ENCODE measurements around the gene TGFBR3.

Gene TGFBR3

DNA sequence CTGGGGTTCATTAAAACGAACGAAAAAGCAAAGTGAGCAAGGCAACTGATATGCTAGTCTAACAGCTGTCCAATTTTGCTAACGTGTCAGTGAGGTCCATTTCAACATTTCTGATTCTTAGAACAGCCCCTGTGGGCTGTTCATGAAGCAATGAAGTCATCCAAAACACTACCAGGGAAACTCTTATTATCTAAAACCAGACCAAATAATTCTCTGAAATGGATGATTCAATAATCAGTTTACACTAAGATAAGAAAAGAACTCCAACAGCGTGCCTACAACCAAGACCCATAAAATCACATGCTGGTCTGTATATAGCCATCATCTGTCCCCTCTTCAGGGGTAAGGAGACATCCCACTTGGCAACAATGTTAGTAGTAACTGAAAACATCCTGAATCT is 122.7 kb downstream of the TGFBR3 start:
- Histone ChIP-seq H3K4me1 (ENCODE audit: control insufficient read depth in 2 of 2, insufficient read depth in 1 of 2, low read depth in 1 of 2, low read length in 2 of 2) (peaks cover 6 to 10% of the 10 kb centered on the region in 2 donors), H3K27ac (replicated peaks; ENCODE audit: low read length) (no peak overlapping the region), H2AK5ac (ENCODE audit: low read depth, low read length) (no peak overlapping the region), H3K4me3 (ENCODE audit: low read length in 2 of 2) (no peak overlapping the region), H2BK5ac (ENCODE audit: low read length) (no peak overlapping the region), H3K36me3 (replicated peaks in 1 of 2; ENCODE audit: control insufficient read depth in 2 of 2, insufficient read depth in 2 of 2, low read length in 2 of 2) (no peaks in the 10 kb centered on the region), H3K27me3 (ENCODE audit: control insufficient read depth in 3 of 3, insufficient read depth in 3 of 3, low read depth in 1 of 3, low read length in 3 of 3) (no peaks in the 10 kb centered on the region), H2BK15ac (ENCODE audit: low read length) (no peak overlapping the region), H4K8ac (ENCODE audit: low read depth, low read length) (no peak overlapping the region), H2BK12ac (ENCODE audit: low read length) (no peak overlapping the region), H3K4me2 (ENCODE audit: insufficient read depth, low read length, poor library complexity, severe bottlenecking) (no peak overlapping the region), H2BK120ac (ENCODE audit: low read depth, low read length) (no peak overlapping the region), H3K14ac (ENCODE audit: low read length) (no peak overlapping the region), H3K9me3 (replicated peaks in 1 of 2; ENCODE audit: control insufficient read depth in 2 of 2, insufficient read depth in 1 of 2, low read depth in 1 of 2, low read length in 2 of 2) (no peaks in the 10 kb centered on the region), H3K18ac (ENCODE audit: low read length) (no peak overlapping the region), H2AFZ (ENCODE audit: low read length) (no peak overlapping the region), H3K23ac (ENCODE audit: low read depth, low read length, poor library complexity) (no peak overlapping the region), H3K79me1 (ENCODE audit: low read depth, low read length) (no peaks in the 10 kb centered on the region), H4K91ac (ENCODE audit: low read depth, low read length, poor library complexity) (no peak overlapping the region), H3K4ac (ENCODE audit: low read length) (no peak overlapping the region), H3K9ac (ENCODE audit: low read depth, low read length, poor library complexity) (no peak overlapping the region)
- WGBS, 2 donors (ENCODE audit: extremely low coverage in 2 of 2, insufficient read length in 2 of 2, insufficient replicate concordance in 1 of 2) = no CpG with 5 or more reads among the region's 4 CpGs
- DNase-seq (ENCODE audit: low spot score) = no peak

DNA sequence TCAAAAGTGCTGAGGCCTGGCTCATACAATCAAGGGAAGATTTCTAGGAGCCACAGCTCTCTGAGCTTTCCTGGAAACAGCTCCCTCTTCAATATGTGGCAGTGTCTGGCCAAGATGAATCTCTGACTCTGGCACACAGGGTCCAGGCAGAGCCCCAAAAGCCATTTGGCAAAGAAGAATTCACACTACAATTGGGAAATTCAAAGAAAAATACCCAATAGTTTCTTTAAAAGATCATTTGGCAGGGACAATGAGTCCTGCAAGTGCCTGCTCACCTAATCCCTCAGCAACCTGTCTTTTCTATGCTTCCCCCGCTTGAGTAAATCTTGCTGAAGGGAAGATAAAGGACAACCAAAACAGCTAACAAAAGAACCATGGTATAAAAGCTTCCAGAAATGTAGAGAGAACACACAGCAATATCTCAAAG is 124.6 kb downstream of the TGFBR3 start:
- peak; percentile 43 for DNase-seq (ENCODE audit: low spot score)
- no peak overlapping the region for H3K4me2 ChIP-seq (ENCODE audit: insufficient read depth, low read length, poor library complexity, severe bottlenecking)

DNA sequence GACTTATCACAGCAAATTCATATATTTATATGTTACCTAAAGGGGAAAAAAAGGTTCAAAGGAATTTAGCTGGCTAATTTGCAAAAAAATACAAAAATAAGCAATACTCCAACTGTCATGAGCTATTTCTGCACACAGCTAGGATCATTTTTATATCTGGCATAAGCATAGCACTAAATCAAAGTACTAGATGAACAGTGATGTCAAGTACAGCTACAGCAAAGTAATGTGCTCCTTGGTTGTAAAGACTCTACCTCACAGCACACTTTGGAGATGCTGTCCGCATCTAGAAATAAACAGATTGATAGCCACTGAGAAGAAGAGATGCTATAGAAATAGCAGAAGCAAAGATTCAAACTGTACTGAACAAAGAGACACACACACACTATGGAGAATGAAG is 125.4 kb downstream of the TGFBR3 start:
- no peak overlapping the region for H3K4me3 ChIP-seq (ENCODE audit: low read length in 2 of 2)
- WGBS, 2 donors (ENCODE audit: extremely low coverage in 2 of 2, insufficient read length in 2 of 2, insufficient replicate concordance in 1 of 2) = no CpG with 5 or more reads among the region's 1 CpG
- no peak overlapping the region for H3K23ac ChIP-seq (ENCODE audit: low read depth, low read length, poor library complexity)
- H3K14ac ChIP-seq (ENCODE audit: low read length) = no peak overlapping the region
- no peaks in the 10 kb centered on the region for H3K79me1 ChIP-seq (ENCODE audit: low read depth, low read length)
- no peak overlapping the region for H3K27ac ChIP-seq (replicated peaks; ENCODE audit: low read length)
- H2AFZ ChIP-seq (ENCODE audit: low read length) = no peak overlapping the region
- no peaks in the 10 kb centered on the region for H3K36me3 ChIP-seq (replicated peaks in 1 of 2; ENCODE audit: control insufficient read depth in 2 of 2, insufficient read depth in 2 of 2, low read length in 2 of 2)
- H3K9me3 ChIP-seq (replicated peaks in 1 of 2; ENCODE audit: control insufficient read depth in 2 of 2, insufficient read depth in 1 of 2, low read depth in 1 of 2, low read length in 2 of 2) = no peaks in the 10 kb centered on the region
- H2BK12ac ChIP-seq (ENCODE audit: low read length) = no peak overlapping the region
- no peak overlapping the region for H2AK5ac ChIP-seq (ENCODE audit: low read depth, low read length)
- no peak overlapping the region for H2BK15ac ChIP-seq (ENCODE audit: low read length)
- H3K18ac ChIP-seq (ENCODE audit: low read length) = no peak overlapping the region
- no peak overlapping the region for H2BK5ac ChIP-seq (ENCODE audit: low read length)
- H2BK120ac ChIP-seq (ENCODE audit: low read depth, low read length) = no peak overlapping the region
- no peak overlapping the region for H4K91ac ChIP-seq (ENCODE audit: low read depth, low read length, poor library complexity)
- DNase-seq (ENCODE audit: low spot score) = no peak
- no peak overlapping the region for H3K9ac ChIP-seq (ENCODE audit: low read depth, low read length, poor library complexity)
- H3K4ac ChIP-seq (ENCODE audit: low read length) = no peak overlapping the region
- H3K4me2 ChIP-seq (ENCODE audit: insufficient read depth, low read length, poor library complexity, severe bottlenecking) = no peak overlapping the region
- no peaks in the 10 kb centered on the region for H3K27me3 ChIP-seq (ENCODE audit: control insufficient read depth in 3 of 3, insufficient read depth in 3 of 3, low read depth in 1 of 3, low read length in 3 of 3)
- peaks cover 5 to 6% of the 10 kb centered on the region in 2 donors for H3K4me1 ChIP-seq (ENCODE audit: control insufficient read depth in 2 of 2, insufficient read depth in 1 of 2, low read depth in 1 of 2, low read length in 2 of 2)
- no peak overlapping the region for H4K8ac ChIP-seq (ENCODE audit: low read depth, low read length)

More for the DNA sequence above, 124.6 kb downstream of the TGFBR3 start:
- Histone ChIP-seq H2AFZ (ENCODE audit: low read length) (no peak overlapping the region), H2BK15ac (ENCODE audit: low read length) (no peak overlapping the region), H3K79me1 (ENCODE audit: low read depth, low read length) (no peaks in the 10 kb centered on the region), H3K18ac (ENCODE audit: low read length) (no peak overlapping the region), H2BK12ac (ENCODE audit: low read length) (no peak overlapping the region), H2AK5ac (ENCODE audit: low read depth, low read length) (no peak overlapping the region), H3K14ac (ENCODE audit: low read length) (no peak overlapping the region), H3K9me3 (replicated peaks in 1 of 2; ENCODE audit: control insufficient read depth in 2 of 2, insufficient read depth in 1 of 2, low read depth in 1 of 2, low read length in 2 of 2) (no peaks in the 10 kb centered on the region), H3K23ac (ENCODE audit: low read depth, low read length, poor library complexity) (no peak overlapping the region), H3K36me3 (replicated peaks in 1 of 2; ENCODE audit: control insufficient read depth in 2 of 2, insufficient read depth in 2 of 2, low read length in 2 of 2) (no peaks in the 10 kb centered on the region), H2BK120ac (ENCODE audit: low read depth, low read length) (no peak overlapping the region), H2BK5ac (ENCODE audit: low read length) (no peak overlapping the region), H4K8ac (ENCODE audit: low read depth, low read length) (no peak overlapping the region), H3K27ac (replicated peaks; ENCODE audit: low read length) (peak overlapping the region; percentile 24), H3K4me1 (ENCODE audit: control insufficient read depth in 2 of 2, insufficient read depth in 1 of 2, low read depth in 1 of 2, low read length in 2 of 2) (peaks cover 5 to 6% of the 10 kb centered on the region in 2 donors), H3K9ac (ENCODE audit: low read depth, low read length, poor library complexity) (no peak overlapping the region), H3K4ac (ENCODE audit: low read length) (no peak overlapping the region), H4K91ac (ENCODE audit: low read depth, low read length, poor library complexity) (no peak overlapping the region), H3K27me3 (ENCODE audit: control insufficient read depth in 3 of 3, insufficient read depth in 3 of 3, low read depth in 1 of 3, low read length in 3 of 3) (no peaks in the 10 kb centered on the region), H3K4me3 (ENCODE audit: low read length in 2 of 2) (no peak overlapping the region)
- no CpG with 5 or more reads among the region's 1 CpG for WGBS, 2 donors (ENCODE audit: extremely low coverage in 2 of 2, insufficient read length in 2 of 2, insufficient replicate concordance in 1 of 2)

DNA sequence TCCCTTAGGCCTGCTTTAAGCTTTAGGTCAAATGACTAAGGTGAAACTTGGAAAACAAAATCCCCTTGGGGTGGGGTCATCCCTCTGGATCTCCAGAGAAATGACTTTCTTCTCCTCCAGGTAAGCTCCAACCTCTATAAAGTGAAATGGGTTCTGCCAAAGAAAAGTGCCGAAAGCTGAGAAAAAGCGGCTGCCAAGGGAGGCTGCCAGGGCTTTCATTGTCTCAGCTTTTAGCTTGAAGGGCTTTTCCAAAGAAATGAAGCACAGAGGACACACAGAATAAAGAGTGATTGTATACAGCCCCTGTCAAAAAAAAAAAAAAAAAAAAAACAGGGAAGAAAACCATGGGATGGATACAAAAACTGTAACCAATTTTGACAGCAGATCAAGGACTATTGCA is 126.9 kb downstream of the TGFBR3 start:
- Histone ChIP-seq H2BK120ac (ENCODE audit: low read depth, low read length) (no peak overlapping the region), H2BK5ac (ENCODE audit: low read length) (no peak overlapping the region), H3K18ac (ENCODE audit: low read length) (no peak overlapping the region), H3K14ac (ENCODE audit: low read length) (no peak overlapping the region), H4K8ac (ENCODE audit: low read depth, low read length) (no peak overlapping the region), H4K91ac (ENCODE audit: low read depth, low read length, poor library complexity) (no peak overlapping the region), H3K36me3 (replicated peaks in 1 of 2; ENCODE audit: control insufficient read depth in 2 of 2, insufficient read depth in 2 of 2, low read length in 2 of 2) (no peaks in the 10 kb centered on the region), H3K23ac (ENCODE audit: low read depth, low read length, poor library complexity) (no peak overlapping the region), H3K4me1 (ENCODE audit: control insufficient read depth in 2 of 2, insufficient read depth in 1 of 2, low read depth in 1 of 2, low read length in 2 of 2) (peaks cover 2 to 4% of the 10 kb centered on the region in 2 donors), H3K4me3 (ENCODE audit: low read length in 2 of 2) (no peak overlapping the region), H3K79me1 (ENCODE audit: low read depth, low read length) (no peaks in the 10 kb centered on the region), H2BK12ac (ENCODE audit: low read length) (no peak overlapping the region), H3K9me3 (replicated peaks in 1 of 2; ENCODE audit: control insufficient read depth in 2 of 2, insufficient read depth in 1 of 2, low read depth in 1 of 2, low read length in 2 of 2) (no peaks in the 10 kb centered on the region), H2AK5ac (ENCODE audit: low read depth, low read length) (no peak overlapping the region), H2AFZ (ENCODE audit: low read length) (no peak overlapping the region), H2BK15ac (ENCODE audit: low read length) (no peak overlapping the region), H3K27ac (replicated peaks; ENCODE audit: low read length) (no peak overlapping the region), H3K4me2 (ENCODE audit: insufficient read depth, low read length, poor library complexity, severe bottlenecking) (no peak overlapping the region), H3K4ac (ENCODE audit: low read length) (no peak overlapping the region), H3K9ac (ENCODE audit: low read depth, low read length, poor library complexity) (no peak overlapping the region), H3K27me3 (ENCODE audit: control insufficient read depth in 3 of 3, insufficient read depth in 3 of 3, low read depth in 1 of 3, low read length in 3 of 3) (no peaks in the 10 kb centered on the region)
- no CpG with 5 or more reads among the region's 2 CpGs for WGBS, 2 donors (ENCODE audit: extremely low coverage in 2 of 2, insufficient read length in 2 of 2, insufficient replicate concordance in 1 of 2)
- no peak for DNase-seq (ENCODE audit: low spot score)

All from neuronal stem cell (in vitro differentiated cells).